ENCODE measurements around the gene IPO13.

The IPO13 gene

DNA sequence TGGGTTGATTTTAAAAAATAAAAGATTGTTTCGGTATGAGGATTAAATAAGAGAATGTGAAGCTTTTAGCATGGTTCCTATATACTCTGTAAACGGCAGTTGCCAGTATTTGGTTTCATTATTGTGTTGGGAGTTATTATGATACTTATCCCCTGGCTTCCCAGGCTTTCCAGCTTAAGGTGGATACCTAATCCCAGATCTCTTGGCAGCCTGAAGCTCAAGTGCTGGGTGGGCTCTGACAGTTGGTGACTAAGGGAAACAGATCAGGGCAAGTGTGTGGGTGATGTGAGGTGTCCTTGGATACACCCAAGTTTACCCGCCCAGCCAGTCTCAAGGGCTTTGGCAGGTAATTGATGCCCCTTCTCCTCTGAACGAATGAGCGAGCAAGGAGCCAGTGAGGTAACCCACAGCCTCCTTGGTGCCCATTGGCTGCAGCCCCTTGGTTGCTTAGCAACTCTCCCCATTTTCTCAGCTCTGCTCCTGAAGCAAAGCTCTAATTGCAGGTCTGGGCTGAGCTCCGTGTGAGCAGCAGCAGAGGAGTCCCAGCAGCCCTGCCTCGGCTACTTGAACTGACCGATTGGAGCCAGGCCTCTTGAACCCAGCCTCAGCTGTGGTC is 6.1 kb downstream of the IPO13 start:
- DNase-seq: peak in 1 of 2 donors; percentile 26

DNA sequence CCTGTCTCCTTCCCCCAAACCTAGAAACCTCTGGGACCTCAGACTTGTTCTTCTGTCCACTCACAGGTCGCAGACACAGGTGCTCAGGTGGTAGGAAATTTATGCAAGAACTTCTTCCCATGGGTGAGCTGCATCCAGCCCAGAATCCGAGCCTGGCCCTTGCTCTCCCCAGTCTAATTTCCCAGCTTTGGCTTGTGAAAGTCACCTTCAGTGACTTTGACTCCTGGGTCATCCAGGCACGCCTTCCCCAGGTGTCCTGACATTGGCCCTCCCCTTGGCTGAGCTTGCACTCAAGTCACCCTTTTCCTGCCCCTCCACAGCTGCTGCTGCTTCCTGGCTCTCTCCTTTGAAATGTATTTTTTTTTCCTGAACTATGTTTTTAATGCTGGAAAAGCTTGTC is 6.6 kb downstream of the IPO13 start:
- no peak for DNase-seq

DNA sequence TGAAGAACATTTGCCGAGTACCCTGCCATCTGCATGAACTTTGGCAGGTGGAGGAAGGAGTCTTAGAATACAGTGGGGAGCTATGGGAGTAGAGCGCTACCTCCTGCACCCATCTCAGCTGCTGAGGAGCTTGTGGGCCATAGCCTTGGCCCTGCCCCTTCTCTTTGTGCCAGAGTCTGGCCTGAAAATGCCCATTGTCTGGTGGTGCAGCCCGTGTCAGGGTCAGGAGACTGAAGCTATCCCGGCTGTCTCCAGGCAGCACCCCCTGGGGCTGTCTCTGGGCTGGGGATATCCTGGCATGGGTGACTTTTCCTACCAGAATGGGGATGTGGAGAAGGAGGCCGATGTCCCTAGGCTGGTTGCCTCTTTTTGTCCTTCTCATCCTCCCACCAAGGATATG is 7.3 kb downstream of the IPO13 start:
- peak; percentile 84 to 88 for DNase-seq

DNA sequence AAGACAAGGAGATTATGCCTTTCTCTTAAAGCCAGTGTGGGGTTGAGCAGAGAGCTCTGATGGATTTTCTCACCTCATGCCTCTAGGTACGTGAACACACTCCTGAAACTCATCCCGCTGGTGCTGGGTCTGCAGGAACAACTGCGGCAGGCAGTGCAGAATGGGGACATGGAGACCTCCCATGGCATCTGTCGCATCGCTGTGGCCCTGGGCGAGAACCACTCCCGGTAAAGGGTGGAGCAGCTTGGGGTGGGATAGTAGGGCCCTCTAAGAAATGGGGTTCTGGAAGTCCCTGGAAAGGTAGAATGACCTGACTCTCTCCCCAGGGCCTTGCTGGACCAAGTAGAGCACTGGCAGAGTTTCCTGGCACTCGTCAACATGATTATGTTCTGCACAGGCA is 9.5 kb downstream of the IPO13 start:
- DNase-seq: no peak

DNA sequence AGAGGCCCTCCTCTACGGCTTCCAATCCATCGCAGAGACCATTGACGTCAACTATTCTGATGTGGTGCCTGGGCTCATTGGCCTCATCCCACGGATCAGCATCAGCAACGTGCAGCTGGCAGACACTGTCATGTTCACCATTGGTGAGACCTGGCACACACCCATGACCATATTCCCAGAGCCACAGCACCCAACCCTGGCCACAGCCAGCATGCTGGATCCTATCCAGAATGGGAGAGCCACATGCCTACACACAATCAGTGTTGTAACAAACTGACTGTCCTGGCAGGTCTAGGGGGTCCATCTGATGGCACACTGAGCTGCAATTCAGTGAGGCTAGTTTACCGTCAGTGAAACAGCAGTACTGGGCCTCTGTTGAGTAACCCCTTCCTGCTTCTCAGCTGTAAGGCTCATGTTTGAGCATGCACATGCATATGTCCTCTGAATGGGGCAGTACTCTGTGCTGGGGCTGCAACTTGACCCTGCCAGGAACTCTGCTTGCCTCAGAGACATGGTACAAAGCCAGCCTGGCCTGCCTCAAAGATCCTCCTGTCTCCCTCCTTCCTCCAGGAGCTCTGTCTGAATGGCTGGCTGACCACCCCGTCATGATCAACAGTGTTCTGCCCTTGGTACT is 10.8 kb downstream of the IPO13 start:
- no peak for DNase-seq

DNA sequence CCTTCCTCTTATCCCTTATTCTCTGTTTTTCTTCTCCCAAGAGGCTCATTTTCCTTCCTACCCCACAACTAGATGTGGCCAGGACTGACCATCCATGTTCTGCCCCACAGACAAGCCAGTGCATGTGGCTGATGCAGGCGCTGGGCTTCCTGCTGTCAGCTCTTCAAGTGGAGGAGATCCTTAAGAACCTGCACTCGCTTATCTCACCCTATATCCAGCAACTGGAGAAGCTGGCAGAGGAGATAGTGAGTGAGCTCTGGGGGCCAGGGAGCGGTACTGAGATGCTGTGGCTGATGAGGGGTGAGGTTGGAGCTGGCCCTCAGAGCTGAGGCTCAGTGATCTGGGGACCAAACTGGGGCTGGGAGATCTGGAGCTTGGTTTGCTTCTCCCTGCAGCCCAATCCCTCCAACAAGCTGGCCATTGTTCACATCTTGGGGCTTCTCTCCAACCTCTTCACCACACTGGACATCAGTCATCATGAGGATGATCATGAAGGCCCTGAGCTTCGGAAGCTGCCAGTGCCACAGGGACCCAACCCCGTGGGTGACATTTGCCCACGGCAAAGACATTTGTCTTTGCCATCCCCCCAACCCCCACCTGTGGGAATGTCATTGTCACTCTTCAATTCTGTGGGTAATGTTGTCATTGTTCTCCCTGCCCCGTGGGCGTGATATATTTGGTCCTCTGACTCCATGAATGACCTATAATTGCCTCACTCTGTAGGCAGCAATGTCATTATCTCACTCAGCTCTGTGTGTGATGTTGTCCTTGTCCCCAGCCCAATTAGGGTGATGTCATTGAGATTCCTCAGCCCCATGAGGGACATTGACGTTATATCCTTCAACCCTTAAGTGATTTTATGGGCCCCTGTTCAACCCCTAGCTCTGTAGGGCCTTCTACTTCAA is 11.9 kb downstream of the IPO13 start:
- DNase-seq: no peak

DNA sequence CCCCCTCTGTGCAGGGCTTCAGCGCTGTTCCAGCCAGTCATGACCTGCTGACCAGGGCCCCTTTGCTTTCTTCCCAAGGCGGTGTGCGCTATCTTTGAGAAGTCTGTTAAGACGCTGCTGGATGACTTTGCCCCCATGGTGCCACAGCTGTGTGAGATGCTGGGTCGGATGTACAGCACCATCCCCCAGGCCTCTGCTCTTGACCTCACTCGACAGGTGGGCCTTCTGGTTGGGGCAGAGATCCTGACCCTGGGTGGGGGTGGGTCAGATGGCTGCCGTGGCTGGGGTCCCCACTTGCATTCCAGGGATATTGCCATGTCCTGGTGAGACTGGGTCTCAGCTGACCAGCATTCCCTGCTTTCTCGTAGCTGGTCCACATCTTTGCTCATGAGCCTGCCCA is 14.0 kb downstream of the IPO13 start:
- no peak for DNase-seq

DNA sequence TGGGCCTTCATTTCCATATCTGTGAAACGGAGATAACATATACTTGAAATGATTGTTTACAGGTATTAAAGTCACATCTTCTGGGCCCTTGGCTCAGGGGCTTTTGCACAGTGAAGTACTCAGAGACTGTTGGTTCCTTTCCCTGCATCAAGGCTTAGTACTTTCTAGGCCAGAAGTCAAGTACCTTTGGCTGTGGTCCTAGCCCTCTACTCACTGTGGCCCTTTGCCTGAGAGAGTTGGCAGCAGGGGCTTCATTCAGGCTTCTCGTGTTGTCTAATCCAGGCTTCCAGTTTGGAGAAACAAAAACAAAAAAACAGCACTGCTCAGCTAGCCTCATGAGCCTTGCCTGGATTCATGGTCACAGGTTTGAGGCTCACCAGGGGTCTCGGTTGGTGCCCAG is 14.9 kb downstream of the IPO13 start:
- no peak for DNase-seq

DNA sequence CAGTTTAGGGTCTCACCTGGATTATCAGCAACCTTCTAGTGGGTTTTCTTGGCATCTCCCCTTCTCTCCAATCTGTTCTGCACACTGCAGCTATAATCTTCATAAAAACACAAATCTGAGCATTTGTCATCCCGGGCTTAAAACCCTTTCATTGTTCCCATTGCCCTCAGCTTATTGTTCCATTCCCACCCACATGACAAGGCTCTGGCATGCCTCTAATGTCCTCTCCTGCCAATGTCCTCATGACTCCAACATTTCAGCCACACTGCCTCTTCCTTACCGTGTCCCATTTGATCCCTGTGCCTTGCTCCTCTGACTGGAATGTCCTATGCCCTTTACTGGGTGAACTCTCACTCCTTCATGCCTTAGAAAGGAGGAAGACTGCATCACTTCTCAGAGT is 15.6 kb downstream of the IPO13 start:
- DNase-seq: peak; percentile 41 to 50

DNA sequence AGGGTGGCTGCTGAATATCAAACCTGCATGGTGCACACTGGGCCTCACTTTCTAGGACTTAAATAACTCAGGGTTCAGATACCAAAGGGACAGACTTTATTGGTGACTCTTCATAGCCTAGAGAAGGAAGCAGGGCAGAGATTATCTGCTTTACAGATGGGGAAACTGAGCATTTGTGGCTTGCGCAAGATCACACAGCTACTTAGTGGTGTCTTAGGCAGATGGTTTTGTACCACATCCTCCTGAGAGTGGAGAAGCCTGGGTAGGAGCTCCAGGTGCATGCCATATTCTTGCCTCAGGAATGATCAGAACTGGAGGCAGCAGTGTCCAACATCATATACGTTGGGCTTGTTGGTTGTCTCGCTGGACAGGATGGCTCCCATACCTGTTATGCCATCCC is 16.3 kb downstream of the IPO13 start:
- no peak for DNase-seq

DNA sequence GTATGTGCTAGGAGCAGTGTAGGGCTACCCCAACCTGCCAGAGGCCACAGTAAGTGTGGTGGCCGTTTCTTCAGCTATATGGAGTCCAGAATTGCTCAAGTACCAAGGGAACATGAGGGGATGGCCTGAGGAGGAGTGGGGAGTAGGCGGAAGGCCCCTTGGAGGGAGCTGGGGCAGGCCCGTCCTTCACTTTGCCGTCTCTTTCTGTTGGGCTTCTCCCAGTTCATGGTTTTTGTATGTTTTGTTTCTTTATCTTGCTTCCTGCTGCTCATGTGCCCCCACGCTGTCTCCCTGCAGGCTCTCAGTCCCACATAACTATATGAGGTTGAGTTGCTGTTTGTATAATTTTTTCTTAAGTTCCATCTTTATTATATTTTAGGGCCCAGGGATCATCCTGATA is 17.1 kb downstream of the IPO13 start:
- no peak for DNase-seq

DNA sequence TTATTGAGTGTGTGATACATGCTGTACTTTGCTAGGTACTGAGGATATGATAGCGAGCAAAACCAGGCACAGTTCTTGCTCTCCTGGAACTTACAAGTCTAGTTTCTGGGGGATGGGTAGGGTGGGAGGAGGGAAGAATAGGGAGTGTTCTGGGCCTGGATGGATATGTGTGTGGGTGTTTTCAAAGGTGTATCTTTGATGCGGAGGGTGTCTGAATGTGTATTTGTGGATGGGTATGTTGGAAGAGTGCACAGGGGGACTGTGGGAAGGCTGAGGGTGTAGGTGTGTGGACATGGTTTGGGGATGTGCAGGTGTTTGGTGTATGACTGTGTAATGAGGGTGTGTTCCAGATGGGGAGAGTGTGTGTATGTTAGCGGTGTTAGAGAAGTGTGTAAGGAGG is 18.6 kb downstream of the IPO13 start:
- DNase-seq: no peak

DNA sequence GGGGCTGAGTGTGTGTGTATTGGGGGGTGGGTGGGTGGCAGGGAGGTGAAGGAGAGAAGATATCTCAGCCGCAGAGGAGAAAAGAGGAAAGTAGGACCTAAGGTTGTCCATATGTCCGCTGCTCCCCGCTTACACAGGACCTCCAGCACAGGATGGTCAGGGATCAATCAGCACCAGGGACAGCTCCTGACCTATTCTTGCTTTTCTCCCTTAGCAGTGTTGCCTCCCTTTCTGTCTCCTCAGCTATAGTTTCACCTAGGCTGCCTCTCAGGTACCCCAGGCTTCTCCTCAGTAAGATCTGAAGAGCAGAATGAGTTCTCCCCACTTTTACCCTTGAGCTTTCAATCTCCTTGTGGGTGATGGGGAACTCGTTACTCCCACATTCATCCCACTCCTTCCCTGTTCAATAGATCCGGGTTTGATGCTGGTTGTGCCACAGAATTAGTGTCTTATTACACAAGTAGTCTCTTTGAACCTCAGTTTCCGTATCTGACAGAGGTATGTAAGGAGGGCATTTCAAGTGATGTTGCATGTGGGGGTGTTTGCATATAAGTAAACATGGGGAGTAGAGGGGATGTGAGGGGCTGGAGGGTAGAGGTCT is 21.7 kb downstream of the IPO13 start:
- no peak for DNase-seq

DNA sequence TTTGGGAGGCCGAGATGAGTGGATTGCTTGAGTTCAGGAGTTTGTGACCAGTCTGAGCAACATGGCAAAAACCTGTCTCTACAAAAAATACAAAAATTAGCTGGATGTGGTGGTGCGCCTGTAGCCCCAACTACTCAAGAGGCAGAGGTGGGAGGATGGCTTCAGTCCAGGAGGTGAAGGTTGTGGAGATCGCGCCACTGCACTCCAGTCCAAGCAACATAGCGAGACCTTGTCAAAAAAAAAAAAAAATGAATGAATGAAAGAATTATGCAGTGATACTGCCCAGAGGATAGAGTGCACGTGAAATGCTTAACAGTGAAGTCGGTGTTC is 22.6 kb downstream of the IPO13 start:
- DNase-seq: no peak

DNA sequence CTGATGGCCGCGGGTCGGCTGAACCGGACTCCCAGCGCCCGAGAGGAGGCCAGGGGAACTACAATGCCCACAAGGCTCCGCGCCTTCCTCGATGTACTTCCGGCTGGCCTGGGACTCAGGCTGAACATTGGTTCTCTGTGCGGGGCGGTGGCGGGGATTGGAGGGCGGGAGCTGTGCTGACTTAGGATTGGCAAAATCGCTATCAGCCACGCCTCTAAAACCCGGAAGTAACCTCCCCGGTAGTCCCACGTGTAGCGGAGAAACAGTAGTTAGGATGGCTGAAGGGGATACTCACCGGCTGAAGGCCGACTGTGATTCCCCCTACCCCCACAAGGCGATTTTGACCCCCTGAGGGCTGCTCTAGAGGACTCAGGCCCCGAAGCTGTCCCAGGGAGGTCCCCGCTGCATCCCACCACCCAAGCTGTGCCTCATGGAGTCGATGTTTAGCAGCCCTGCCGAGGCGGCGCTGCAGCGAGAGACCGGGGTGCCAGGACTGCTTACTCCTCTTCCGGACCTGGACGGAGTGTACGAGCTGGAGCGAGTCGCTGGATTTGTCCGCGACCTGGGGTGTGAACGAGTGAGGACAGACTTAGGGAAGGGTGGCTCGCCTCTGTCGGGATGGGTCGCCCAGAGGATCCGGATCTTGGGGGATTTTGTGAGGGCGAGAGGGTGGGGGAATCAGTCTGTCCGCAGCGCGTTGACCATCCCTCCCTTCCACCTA is 23.2 kb downstream of the IPO13 start, which contains the start of gene DPH2:
DPH2 (plus strand) TSS at position 265 of the 721 bp plus-strand sequence; CDS start at position 431, 166 bp downstream.
- peak; percentile 96 to 98 for DNase-seq

DNA sequence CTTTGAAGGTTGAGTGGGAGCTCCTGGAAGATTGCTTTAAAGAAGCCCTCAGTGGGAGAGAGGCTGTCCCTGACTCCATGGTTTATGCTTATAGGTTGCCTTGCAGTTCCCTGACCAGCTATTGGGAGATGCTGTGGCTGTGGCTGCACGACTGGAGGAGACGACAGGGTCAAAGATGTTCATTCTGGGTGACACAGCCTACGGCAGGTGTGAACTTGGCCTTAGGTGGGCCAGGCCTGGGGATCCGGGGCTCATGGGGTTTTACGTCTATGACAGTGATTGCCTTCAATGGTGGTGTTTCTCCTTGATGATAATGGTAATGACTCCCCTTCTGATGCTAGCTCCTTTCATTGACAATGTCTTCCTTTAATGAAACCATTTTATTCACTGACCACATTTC is 23.8 kb downstream of the IPO13 start:
- no peak for DNase-seq

DNA sequence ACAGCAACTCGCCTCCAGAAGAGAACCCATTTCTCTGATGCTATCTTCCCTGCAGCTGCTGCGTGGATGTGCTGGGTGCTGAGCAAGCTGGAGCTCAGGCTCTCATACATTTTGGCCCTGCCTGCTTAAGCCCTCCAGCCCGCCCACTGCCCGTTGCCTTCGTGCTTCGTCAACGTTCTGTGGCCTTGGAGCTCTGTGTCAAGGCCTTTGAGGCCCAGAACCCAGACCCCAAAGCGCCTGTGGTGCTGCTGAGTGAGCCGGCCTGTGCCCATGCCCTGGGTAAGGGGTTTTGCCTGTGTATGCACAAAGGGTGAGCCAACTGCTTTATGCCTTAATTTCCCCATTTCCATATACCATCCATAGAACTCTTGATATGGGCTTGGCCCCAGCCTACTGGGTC is 24.2 kb downstream of the IPO13 start:
- DNase-seq: no peak

DNA sequence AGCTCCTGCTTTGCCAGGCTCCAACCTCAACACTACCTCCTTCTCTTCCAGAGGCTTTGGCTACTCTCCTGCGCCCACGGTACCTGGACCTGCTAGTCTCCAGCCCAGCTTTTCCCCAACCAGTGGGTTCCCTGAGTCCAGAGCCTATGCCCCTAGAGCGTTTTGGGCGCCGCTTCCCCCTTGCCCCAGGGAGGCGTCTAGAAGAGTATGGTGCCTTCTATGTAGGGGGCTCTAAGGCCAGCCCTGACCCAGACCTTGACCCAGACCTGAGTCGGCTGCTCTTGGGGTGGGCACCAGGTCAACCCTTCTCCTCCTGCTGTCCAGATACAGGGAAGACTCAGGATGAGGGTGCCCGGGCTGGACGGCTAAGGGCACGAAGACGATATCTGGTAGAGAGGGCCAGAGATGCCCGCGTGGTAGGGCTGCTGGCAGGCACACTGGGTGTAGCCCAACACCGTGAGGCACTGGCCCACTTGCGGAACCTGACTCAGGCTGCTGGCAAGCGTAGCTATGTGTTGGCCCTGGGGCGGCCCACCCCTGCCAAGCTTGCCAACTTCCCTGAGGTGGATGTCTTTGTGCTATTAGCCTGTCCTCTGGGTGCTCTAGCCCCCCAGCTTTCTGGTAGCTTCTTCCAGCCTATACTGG is 24.7 kb downstream of the IPO13 start:
- DNase-seq: no peak

DNA sequence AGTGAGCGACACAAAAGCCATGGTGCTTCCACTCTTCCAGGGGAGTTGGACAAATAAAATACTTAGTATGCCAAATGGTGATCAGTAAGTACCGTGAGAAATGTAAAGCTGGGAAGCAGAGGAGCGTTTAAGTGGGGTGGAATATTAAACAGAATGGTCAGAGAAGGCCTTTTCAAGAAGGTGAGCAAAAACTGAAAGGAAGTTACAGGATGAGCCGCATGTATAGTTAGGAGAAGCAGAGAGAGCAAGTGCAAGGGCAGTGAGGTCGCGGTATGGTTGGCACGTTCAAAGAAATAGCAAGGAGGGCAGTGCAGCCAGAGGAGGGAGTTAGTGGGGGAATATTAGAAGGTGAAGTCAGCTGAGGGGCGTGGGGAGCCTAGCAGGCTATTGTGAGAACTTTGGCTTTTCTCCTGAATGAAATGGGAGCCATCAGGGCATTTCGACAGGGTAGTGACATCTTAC is 27.3 kb downstream of the IPO13 start:
- DNase-seq: no peak

DNA sequence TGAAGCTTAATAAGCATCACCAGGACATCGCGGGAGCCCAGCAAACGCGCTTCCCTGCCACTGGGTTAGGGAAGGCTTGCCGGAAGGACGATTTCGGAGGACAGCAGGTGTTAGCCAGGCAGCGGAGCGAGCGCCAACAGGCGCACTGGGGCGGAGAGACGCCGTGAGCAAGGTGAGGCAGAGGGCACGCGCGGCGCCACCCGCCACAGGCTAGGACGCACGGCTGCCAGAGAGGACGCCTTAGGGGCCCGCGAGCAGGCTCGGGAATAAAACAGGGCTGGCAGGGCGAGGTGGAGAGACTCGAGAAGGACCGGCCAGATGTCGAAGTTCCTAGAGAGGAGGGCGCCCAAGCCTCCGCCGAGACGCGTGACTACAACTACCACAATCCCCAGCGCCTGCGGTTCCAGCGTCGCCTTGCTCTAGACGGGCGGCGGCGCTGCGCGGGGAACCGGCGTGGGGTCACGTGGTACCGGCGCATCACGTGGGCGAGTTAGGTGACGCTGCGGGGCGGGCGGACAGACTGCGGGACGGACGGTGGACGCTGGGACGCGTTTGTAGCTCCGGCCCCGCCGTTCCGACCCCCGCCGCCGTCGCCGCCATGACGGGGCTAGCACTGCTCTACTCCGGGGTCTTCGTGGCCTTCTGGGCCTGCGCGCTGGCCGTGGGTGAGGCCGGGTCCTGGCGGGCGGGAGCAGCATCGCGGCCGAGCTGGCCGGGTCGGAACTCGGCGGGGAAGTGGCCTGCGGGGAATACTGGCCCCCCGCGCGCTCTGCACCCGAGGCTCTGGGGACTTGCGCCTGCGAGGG is 27.9 kb downstream of the IPO13 start, which contains the start of gene ATP6V0B:
ATP6V0B (plus strand) TSS at position 518 of the 806 bp plus-strand sequence; CDS start at position 599, 81 bp downstream.
- peak; percentile 92 to 95 for DNase-seq

All from hippocampal formation (tissue), 2 donors.